Measurements from ENCODE around the gene NTRK1. TPM values are rescaled to one million over a fixed set of nuclear protein-coding genes. Genes with fewer than 3 reads are reported as not detected.

The NTRK1 gene
- total RNA-seq, 6 donors from 2014 or later: 0.30 to 1.4 (median 1.2) TPM; not detected in 2

DNA sequence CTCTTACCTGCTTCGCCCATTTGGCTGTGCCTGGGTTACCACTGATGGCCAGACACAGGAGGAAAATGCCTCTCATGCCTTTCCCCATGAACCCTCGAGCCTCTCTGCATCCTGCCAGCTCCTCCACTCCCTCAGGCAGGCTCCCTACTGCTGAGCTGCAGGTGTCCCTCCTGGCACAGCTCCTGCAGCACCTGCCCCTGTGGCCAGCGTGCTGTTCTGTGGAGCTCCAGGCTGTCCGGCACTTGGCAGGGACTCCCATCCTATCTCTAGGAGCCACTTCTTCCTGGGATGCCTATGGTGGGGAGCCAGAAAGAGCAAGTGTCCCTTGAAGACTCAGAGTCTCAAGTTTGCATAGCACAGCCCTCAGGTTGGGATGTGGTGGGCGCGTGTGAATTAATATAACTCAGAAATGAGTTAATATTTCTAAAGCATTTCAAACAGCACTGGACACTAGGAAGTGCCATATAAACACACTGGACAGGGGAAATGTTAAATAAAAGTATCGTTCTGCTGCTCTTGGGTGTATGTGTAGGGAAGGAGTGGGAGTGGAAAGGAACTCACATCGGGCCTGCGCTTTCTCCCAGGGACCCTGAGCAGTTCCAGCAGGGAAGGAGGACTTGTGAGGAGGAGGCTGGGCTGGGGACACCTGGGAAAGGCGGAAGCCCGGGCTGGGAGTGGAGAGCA, 62.5 kb downstream of the NTRK1 start:
- Histone ChIP-seq H3K4me3 (no peak overlapping the region), H3K9me3 (no peaks in the 10 kb centered on the region), H3K36me3 (no peaks in the 10 kb centered on the region), H3K27me3 (peaks cover 0 to 58% (median 26%) of the 10 kb centered on the region in 4 donors), H3K27ac (no peak overlapping the region), H3K4me1 (peaks cover 26 to 41% (median 38%) of the 10 kb centered on the region in 4 donors)
- WGBS, 2 donors: 19 to 22% methylated on average over 9 to 11 of the region's 11 CpGs
- no peak for ATAC-seq (ENCODE audit: low FRiP score in 2 of 2)
- no peak for DNase-seq
- TF ChIP-seq POLR2AphosphoS5 (IDR thresholded peaks at IDR 0.05) (no peak), POLR2A (IDR thresholded peaks at IDR 0.05) (no peak), EP300 (IDR thresholded peaks at IDR 0.05) (no peak), CTCF (IDR thresholded peaks at IDR 0.05) (no peak)

GRCh38 chr1:156923670-156924477, 63.2 kb downstream of the NTRK1 start:
- DNase-seq: no peak

DNA sequence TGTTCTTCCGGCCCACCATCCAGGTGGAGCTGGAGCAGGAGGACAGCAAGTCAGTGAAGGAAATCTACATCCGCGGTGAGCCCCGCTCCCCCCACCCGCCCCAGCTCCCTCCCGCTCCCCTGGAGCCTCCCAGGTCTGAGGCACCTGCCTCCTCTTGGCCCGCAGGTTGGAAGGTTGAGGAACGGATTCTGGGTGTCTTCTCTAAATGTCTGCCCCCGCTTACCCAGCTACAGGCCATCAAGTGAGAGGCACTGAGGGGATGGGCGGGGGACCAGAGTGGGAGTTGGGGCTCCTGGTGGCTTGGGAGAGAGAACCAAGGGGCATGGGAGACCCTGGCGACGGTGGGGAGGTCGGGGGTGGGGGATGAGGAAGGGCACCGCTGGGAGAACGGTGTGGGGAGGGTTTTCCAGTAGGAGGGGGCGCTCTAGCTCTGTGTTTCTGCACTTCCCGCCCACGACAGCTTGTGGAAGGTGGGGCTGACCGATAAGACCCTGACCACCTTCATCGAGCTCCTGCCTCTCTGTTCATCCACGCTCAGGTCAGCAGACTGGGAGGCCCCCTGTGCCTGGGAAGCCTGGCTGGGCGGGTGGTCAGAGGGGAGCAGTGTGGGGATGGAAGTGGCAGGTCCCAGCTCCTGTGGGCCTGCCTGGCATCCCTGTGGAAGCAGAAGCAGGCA, 64.0 kb downstream of the NTRK1 start:
- peaks cover 0 to 58% (median 26%) of the 10 kb centered on the region in 4 donors for H3K27me3 ChIP-seq
- WGBS, 2 donors: 44 to 47% methylated on average over 9 to 22 of the region's 22 CpGs
- no peak overlapping the region for H3K4me3 ChIP-seq
- no peak for ATAC-seq (ENCODE audit: low FRiP score in 2 of 2)
- no peak for DNase-seq
- H3K9me3 ChIP-seq: no peaks in the 10 kb centered on the region
- TF ChIP-seq POLR2AphosphoS5 (IDR thresholded peaks at IDR 0.05) (no peak), POLR2A (IDR thresholded peaks at IDR 0.05) (no peak), EP300 (IDR thresholded peaks at IDR 0.05) (no peak)
- no peak overlapping the region for H3K27ac ChIP-seq
- no peaks in the 10 kb centered on the region for H3K36me3 ChIP-seq
- H3K4me1 ChIP-seq: peaks cover 26 to 41% (median 38%) of the 10 kb centered on the region in 4 donors

More at GRCh38 chr1:156923670-156924477, 63.2 kb downstream of the NTRK1 start:
- peaks cover 0 to 58% (median 26%) of the 10 kb centered on the region in 4 donors for H3K27me3 ChIP-seq
- no peak overlapping the region for H3K27ac ChIP-seq
- WGBS, 2 donors: 5% methylated on average over 45 to 50 of the region's 64 CpGs
- peak overlapping the region in 1 of 4 donors; percentile 12 for H3K4me3 ChIP-seq
- ATAC-seq (ENCODE audit: low FRiP score in 2 of 2): no peak
- peaks cover 26 to 41% (median 38%) of the 10 kb centered on the region in 4 donors for H3K4me1 ChIP-seq
- H3K36me3 ChIP-seq: no peaks in the 10 kb centered on the region
- TF ChIP-seq POLR2A (IDR thresholded peaks at IDR 0.05) (no peak), EP300 (IDR thresholded peaks at IDR 0.05) (no peak), POLR2AphosphoS5 (IDR thresholded peaks at IDR 0.05) (no peak), CTCF (IDR thresholded peaks at IDR 0.05) (no peak)
- no peaks in the 10 kb centered on the region for H3K9me3 ChIP-seq

DNA sequence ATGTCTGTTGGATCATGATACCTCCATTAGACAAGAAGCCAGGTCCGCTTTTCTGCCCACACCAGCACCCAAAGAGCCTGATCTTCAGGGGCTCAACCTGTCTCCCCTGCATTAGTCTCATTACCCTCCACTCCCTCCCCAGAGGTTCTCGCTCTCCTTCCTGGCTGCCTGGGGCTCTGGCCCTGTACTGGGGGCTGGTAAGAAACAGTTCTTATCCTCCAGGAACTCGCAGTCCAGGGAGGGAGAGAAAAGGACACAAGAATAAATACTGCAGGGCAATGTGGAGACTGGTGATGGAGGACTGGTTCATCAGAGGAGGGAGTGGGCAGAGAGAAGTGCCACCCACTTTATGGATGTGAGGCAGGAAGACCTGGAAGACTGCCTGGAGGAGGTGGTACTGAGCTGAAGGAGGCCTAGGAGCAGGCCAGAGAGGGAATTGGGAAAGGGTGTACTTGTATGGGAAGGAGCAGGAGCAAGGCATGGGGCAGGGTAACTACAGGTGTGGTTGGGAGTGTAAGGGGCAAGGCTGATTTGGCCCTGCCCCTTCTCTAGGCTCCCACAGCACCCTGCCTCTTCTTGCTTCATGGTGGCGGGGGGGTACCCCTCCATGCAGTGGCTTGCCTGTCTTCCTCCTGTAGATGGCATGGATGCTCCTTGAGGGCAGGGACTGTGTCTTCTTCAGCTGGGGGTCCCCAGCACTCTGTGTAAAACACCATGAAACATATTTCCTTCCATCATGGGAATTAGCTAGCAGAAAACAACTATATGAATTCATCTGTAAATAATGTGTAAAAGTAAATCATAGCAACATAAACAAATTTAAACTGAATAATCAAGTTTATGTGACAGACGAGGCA, 64.7 kb downstream of the NTRK1 start:
- no peak for ATAC-seq (ENCODE audit: low FRiP score in 2 of 2)
- Histone ChIP-seq H3K4me3 (no peak overlapping the region), H3K4me1 (peaks cover 26 to 35% (median 33%) of the 10 kb centered on the region in 4 donors), H3K27me3 (peaks cover 0 to 56% (median 24%) of the 10 kb centered on the region in 4 donors), H3K9me3 (no peaks in the 10 kb centered on the region), H3K27ac (no peak overlapping the region), H3K36me3 (no peaks in the 10 kb centered on the region)
- TF ChIP-seq POLR2AphosphoS5 (IDR thresholded peaks at IDR 0.05) (no peak), CTCF (IDR thresholded peaks at IDR 0.05) (no peak), POLR2A (IDR thresholded peaks at IDR 0.05) (no peak), EP300 (IDR thresholded peaks at IDR 0.05) (no peak)
- DNase-seq: no peak
- WGBS, 2 donors: 80 to 83% methylated on average over 4 to 5 of the region's 5 CpGs

Data from upper lobe of left lung (tissue), 6 donors.